ENCODE measurements around the gene GLP2R.

Gene GLP2R

DNA sequence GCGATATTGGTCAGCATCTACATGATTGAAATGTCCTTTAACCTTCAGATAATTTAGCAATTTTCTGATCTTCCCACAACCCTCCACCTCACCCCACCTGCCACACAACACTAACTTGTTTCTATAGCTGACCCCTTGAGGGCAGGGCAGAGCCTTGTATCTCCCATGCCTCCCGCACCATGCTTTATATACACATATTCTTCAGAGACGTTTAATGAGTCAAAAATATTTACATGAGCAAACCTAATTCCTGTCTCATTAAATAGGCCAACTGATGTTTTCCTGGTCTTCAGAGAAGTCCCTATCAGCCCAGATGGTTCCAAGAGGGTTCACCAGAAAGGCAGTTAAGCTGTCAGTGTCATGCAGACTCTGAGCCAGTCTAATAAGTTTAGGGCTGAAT lies 27.7 kb upstream of the GLP2R start:
- no peak overlapping the region for H3K27ac ChIP-seq (ENCODE audit: low read depth, low read length)
- H3K79me2 ChIP-seq (ENCODE audit: insufficient read depth, low read length): no peaks in the 10 kb centered on the region
- no peak overlapping the region for H3K4me3 ChIP-seq (ENCODE audit: insufficient read depth, low read length, poor library complexity, severe bottlenecking)
- no peaks in the 10 kb centered on the region for H3K9me2 ChIP-seq (replicated peaks; ENCODE audit: insufficient read depth, low read length)
- H3K36me3 ChIP-seq (ENCODE audit: low read length): no peaks in the 10 kb centered on the region
- no peak overlapping the region for H3K4me2 ChIP-seq (ENCODE audit: low read depth, low read length, poor library complexity, severe bottlenecking)
- H2AFZ ChIP-seq (ENCODE audit: low read depth, low read length, severe bottlenecking): no peak overlapping the region
- H4K20me1 ChIP-seq (ENCODE audit: low read depth, low read length): no peaks in the 10 kb centered on the region
- no peaks in the 10 kb centered on the region for H3F3A ChIP-seq (ENCODE audit: insufficient read depth)
- no peak for TF ChIP-seq EZH2phosphoT487 (conservative IDR thresholded peaks at IDR 0.05; ENCODE audit: low read length)
- TF ChIP-seq, protein P1, sequence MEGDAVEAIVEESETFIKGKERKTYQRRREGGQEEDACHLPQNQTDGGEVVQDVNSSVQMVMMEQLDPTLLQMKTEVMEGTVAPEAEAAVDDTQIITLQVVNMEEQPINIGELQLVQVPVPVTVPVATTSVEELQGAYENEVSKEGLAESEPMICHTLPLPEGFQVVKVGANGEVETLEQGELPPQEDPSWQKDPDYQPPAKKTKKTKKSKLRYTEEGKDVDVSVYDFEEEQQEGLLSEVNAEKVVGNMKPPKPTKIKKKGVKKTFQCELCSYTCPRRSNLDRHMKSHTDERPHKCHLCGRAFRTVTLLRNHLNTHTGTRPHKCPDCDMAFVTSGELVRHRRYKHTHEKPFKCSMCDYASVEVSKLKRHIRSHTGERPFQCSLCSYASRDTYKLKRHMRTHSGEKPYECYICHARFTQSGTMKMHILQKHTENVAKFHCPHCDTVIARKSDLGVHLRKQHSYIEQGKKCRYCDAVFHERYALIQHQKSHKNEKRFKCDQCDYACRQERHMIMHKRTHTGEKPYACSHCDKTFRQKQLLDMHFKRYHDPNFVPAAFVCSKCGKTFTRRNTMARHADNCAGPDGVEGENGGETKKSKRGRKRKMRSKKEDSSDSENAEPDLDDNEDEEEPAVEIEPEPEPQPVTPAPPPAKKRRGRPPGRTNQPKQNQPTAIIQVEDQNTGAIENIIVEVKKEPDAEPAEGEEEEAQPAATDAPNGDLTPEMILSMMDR (IDR thresholded peaks at IDR 0.05; ENCODE audit: insufficient read depth, low read length, poor library complexity, severe bottlenecking): no peak
- H3K27me3 ChIP-seq (ENCODE audit: low read length): no peaks in the 10 kb centered on the region
- no peak overlapping the region for H3K9ac ChIP-seq (ENCODE audit: low read length)
- no peaks in the 10 kb centered on the region for H3K9me3 ChIP-seq (ENCODE audit: insufficient read depth, low read length)

DNA sequence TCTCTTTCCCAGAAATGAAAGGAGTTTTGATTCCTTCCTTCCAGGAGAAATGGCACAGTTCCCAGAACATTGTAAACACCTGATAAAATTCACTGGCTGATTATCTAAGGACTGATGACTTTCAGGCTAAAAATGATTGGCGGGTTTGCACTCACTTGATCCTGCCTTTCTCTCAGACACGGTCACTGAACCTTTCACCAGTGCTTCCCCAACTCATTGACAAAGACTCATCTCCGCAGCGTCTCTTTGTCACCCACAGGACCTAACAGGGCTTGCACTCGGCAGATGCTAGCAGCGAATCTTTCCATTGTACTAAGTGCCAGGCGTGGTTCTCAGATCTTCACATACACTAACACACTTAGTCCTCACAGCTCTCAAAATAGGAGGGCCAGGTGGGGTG lies 27.0 kb upstream of the GLP2R start:
- Histone ChIP-seq H3K4me2 (ENCODE audit: low read depth, low read length, poor library complexity, severe bottlenecking) (no peak overlapping the region), H3K36me3 (ENCODE audit: low read length) (no peaks in the 10 kb centered on the region), H3K79me2 (ENCODE audit: insufficient read depth, low read length) (no peaks in the 10 kb centered on the region), H3K9me3 (ENCODE audit: insufficient read depth, low read length) (no peaks in the 10 kb centered on the region), H3K27me3 (ENCODE audit: low read length) (no peaks in the 10 kb centered on the region), H3K27ac (ENCODE audit: low read depth, low read length) (no peak overlapping the region), H2AFZ (ENCODE audit: low read depth, low read length, severe bottlenecking) (no peak overlapping the region), H3K9me2 (replicated peaks; ENCODE audit: insufficient read depth, low read length) (no peaks in the 10 kb centered on the region), H3K4me3 (ENCODE audit: insufficient read depth, low read length, poor library complexity, severe bottlenecking) (no peak overlapping the region), H4K20me1 (ENCODE audit: low read depth, low read length) (no peaks in the 10 kb centered on the region), H3F3A (ENCODE audit: insufficient read depth) (no peaks in the 10 kb centered on the region), H3K9ac (ENCODE audit: low read length) (no peak overlapping the region)
- no peak for TF ChIP-seq EZH2phosphoT487 (conservative IDR thresholded peaks at IDR 0.05; ENCODE audit: low read length)
- TF ChIP-seq, protein P1 (IDR thresholded peaks at IDR 0.05; ENCODE audit: insufficient read depth, low read length, poor library complexity, severe bottlenecking): no peak

DNA sequence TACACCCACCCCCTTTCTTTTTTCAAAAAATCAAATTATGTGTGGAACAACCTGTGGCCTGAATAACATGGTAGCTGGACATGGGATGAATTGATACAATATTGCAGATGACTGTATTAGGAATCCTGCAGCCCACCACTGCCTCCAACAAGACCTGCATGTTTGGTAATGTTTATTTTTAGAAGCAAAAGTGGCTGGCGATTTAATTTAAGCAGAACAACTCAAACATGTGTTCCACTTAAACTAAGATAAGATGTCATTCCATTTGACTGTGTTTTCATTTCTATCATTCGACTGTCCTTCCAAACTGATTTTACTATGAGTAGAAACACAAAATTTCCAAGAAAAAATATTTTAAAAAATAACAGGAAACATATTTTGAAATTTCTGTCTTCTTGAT lies 24.2 kb upstream of the GLP2R start:
- no peaks in the 10 kb centered on the region for H3K9me2 ChIP-seq (replicated peaks; ENCODE audit: insufficient read depth, low read length)
- H4K20me1 ChIP-seq (ENCODE audit: low read depth, low read length): no peaks in the 10 kb centered on the region
- H3K4me2 ChIP-seq (ENCODE audit: low read depth, low read length, poor library complexity, severe bottlenecking): no peak overlapping the region
- no peak overlapping the region for H2AFZ ChIP-seq (ENCODE audit: low read depth, low read length, severe bottlenecking)
- no peaks in the 10 kb centered on the region for H3K79me2 ChIP-seq (ENCODE audit: insufficient read depth, low read length)
- H3K9ac ChIP-seq (ENCODE audit: low read length): no peak overlapping the region
- H3K27ac ChIP-seq (ENCODE audit: low read depth, low read length): no peak overlapping the region
- no peak overlapping the region for H3K4me3 ChIP-seq (ENCODE audit: insufficient read depth, low read length, poor library complexity, severe bottlenecking)
- H3K36me3 ChIP-seq (ENCODE audit: low read length): no peaks in the 10 kb centered on the region
- no peaks in the 10 kb centered on the region for H3F3A ChIP-seq (ENCODE audit: insufficient read depth)
- no peaks in the 10 kb centered on the region for H3K9me3 ChIP-seq (ENCODE audit: insufficient read depth, low read length)
- TF ChIP-seq, protein P1 (IDR thresholded peaks at IDR 0.05; ENCODE audit: insufficient read depth, low read length, poor library complexity, severe bottlenecking): no peak
- no peak for TF ChIP-seq EZH2phosphoT487 (conservative IDR thresholded peaks at IDR 0.05; ENCODE audit: low read length)
- no peaks in the 10 kb centered on the region for H3K27me3 ChIP-seq (ENCODE audit: low read length)
